HG02763 (cell line): ENCODE measurements around the gene SDK2.

Experiments used
- ATAC-seq: cut with Tn5 transposase; IDR thresholded peaks from one replicate; pipeline ENCODE4 v1.9.1; 2021; ENCODE audit warnings: mild to moderate bottlenecking, moderate library complexity; ENCODE audit not compliant: unreplicated experiment

SDK2 gene

DNA sequence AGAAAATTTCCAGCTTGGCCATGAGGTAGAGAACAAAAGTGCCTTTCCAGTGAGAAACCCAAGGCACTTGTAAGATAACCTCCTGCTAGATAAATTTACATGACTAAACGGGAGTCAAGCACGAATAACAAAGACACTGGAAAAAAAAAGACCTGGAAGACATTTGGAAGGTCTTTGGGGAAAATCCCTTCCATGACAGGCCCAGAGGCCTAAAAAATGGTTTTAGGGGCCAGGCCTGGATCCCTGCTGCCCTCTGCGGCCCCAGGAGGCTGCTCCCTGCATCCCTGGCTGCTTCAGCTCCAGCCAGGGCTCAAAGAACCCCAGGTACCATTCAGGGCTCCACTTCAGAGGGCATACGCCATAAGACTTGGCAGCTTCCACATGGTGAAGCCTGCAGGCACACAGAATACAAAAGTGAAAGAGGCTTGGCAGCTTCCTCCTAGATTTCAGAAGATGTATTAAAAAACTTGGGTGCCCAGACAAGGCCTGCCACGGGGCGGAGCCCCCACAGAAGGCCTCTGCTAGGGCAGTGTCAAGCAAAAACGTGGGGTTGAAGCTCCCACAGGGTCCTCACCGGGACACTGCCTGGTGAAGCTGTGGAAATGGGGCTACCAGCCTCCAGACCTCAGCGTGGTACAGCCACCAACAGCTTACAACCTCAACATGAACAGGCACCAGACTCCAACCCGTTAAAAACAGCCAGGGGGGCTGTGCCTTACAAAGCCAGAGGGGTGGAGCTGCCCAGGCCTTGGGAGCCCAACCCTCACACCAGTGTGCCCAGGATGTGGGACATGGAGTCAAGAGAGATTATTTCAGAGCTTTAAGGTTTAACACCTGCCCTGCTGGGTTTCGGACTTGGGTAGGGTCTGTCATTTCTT lies 77.1 kb downstream of the SDK2 start:
- ATAC-seq, result no peak

DNA sequence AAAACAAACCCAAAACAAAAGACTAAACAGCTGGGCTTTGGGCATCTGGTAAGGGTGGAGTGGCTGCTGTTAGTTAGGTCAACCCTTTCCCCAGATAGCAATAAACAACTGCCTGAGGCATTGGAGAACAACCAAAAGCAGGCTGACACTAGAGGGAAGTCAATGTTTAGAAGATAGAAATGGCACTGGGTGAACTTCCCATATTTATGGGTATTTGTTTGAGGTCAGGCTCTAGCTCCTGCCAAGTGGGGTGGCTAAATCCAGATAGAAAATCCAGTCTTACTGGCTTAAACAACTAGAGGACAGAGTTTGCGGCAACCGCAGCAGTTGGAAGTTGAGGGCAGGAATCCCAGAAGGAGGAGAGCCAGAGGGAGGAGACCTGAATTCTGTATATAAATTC lies 79.4 kb downstream of the SDK2 start:
- ATAC-seq, result no peak

DNA sequence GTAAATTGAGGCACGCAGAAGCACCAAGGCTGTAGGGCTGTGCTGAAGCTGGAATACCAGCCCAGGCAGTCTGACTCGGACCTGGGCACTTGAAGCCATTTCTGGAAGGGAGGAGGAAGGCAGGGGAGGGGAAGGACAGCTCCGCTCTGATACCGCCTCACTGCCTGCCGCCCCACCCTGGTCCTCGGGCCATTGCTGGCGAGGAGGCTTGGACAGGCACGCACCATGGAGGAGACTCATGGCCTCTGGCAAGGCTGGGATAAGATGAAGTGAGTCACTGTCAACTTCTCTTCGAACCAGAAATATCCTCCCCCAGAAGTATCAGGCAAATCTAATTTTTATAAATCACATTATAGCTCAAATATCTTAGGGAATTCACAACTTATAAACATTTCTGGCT lies 81.3 kb downstream of the SDK2 start:
- ATAC-seq, result no peak

DNA sequence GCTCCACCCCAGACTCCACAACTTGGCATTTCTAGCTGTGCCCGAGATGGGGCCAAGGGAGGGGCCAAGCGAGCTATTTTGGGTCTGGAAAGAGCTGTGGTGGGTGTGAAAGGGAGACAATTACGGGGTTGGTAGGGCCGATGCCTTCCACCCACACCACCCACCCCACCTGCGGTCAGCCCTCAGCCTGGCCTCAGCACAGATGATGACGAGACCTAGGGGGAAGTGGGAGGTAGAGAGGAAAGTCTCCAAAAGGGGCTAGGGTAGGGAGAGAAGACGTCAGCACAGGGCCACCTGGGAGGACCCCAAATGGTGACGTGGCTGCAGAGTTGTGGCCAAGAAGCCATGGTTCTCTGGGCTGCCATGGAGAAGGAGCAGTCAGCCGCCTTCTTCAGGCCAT lies 83.1 kb downstream of the SDK2 start:
- ATAC-seq, result no peak

DNA sequence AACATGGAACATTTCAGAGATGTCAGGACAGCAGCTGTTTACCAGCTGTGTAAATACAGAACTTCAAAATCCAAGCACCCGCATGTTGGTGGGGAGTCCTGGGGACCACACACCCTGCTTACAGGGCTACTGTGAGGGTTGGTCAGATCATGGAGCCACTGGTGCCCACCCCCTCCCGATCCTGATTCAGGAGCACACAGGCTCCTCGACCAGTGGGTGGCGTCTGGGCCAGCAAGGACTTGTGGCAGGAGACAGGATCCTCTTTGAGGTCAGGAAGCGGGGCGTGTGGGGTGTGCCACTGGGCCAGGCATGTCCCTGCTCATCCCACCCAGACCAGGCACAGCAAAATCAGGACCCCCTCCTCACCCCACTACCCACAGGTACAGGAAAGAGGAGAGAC lies 83.6 kb downstream of the SDK2 start:
- no peak for ATAC-seq

DNA sequence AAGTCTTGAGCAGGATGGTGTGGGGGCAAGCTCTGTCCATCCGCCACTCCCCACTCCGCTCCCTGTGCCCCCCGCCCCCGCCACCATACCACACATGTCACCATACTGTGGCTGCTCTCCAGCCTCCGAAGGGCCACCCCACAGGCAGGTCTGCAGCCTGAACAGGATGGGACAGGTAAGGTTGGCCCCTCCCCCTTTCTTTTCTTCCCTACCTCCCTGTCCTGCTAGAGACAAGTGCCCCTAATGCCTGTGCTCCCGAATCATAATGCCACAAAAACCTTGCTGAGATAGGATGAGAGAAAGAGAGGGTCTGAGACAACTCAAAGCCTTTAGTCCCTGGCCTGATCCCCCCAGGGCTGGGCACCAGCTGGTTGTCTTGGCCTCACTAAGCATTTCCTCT lies 84.7 kb downstream of the SDK2 start:
- ATAC-seq, result no peak

DNA sequence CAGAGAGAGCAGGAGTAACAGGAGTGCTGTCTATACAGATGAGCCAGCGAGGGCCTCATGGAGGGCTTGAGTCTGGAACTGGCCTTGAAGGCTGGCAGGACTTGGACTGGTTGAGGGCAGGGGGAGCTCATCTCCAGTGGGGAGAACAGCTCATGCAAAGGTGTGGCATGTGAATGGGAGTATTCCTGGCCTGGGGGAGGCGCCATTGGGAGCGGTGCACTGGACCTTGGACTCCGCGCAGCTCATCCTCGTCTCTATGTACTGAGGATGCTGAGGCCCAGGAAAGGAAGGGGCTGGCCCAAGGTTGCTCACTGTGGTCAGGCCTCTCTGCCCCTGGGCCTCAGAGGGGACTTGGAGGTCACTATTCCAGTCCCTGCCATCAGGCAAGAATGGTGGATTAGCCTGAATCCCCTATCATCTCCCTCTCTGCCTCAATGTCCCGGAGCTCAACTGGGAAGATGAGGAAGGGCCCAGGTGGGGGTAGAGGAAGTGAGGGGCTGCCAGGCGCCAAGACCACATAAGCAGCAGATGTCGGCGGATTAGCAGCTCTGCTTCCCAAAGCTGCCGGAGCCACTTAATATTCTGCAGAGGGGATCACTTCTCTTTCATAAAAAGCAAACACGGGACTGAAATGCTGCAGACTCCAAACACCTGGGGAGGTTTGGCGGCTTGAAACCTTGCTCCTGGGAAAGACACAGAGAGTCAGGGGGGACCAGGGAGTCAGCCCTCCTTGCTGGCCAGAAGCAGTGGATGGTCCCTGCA lies 88.9 kb downstream of the SDK2 start:
- no peak for ATAC-seq

DNA sequence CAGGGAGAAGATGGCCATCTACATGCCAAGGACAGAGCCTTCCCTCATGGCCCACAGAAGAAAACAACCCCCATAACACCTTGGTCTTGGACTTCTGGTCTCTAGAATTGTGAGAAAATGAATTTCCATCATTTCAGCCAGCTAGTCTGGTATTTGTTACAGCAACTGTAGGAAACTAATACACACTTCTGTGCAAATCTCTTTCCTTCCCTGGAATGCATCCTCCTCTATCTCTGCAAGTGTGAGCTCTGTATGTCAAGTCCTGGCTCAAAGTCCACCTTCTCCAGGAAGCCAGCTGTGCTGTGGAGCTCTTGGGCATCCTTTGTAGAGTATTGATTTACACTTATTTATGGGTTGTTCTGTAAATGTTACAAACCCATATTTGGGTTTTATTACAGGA lies 89.7 kb downstream of the SDK2 start:
- ATAC-seq, result no peak

DNA sequence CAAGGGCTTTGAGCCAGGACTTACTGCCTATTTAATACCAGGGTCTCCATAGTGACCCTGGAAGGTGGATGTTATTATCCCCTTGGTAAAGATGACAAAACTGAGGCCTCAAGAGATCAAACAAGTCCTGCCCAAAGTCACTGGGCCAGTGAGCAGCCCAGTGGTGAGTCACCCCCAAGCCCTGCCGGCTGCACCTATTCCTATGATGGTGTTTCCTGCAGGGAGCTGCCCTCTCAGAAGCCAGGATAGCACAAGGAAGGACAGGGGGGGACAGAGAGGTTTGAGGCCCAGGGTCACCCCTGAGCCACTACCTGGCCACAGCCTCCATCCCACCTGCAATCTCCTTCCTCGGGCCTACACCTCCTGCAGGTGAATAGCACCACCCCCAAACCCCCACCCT lies 90.9 kb downstream of the SDK2 start:
- no peak for ATAC-seq

DNA sequence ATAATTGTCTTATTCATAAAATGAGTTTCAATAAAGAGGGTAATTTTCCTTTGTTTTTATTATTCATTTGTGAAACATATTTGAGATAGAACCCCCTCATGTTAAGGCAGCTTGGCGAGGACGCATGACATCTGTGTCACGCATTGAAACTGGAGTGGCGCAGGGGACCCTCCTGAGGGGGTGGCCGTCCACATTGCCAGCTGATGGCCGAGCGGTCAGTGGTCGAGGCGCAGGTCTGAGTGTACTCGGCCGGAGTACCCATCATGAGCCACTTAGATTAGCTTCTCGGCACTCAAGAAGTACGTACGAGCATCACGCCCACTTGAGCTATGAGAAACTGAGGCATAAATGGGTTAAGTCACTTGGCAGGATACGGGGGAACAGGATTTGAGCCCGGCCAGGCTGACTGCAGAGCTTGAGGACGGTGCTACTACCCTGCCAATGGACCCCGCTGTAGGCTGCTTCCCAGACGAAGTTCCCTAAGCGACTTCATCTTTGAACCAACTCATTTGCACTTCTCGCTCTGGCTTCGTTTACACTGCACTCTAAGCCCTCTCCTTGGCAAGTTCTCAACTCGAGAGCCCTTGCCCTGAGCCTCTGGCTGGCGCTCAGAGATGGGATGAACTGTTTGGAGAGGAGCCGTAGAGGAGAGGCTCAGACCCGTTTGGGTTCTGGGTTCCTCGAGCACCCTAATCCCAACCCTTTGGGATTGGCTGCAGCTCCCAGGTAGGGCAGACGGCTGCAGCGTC lies 91.8 kb downstream of the SDK2 start:
- ATAC-seq, result no peak

DNA sequence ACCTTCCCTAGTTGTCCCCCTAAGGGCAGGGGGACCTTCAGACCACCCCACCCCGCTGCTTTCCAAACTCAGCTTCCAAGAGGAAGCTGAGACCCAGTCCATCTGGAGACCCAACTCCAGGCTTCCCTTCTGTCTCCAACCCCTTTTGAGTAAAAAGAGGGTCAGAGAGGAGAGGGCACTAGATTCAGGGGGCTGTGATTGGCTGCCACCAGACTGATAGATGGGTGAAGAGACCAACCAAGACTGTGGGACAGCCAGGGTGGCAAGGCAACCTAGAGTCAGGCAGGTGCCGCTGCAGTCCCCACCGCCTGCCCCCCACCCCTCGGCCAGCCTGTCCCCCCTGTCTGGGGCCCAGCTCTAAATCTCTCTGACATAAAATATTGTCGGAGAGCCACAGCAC lies 92.5 kb downstream of the SDK2 start:
- ATAC-seq, result no peak

DNA sequence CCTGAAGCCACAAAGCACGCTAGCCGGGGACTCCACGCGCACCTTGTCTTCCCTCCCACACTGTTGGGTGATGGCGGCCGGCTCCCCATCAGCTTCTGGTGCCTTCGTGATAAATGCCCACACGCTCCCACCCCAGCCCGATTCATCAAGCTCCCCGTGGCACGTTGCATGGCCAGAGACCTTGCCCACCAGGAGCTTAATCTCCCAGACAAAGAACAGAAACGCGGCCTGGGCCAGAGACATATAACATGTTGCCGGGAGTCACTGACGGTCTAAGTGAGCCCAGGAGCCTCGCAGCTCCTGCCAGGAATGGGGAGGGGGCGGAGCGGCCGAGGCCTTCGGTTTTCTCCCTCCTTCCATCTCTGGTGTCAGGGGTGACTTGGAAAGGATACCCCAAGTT lies 93.1 kb downstream of the SDK2 start:
- no peak for ATAC-seq

DNA sequence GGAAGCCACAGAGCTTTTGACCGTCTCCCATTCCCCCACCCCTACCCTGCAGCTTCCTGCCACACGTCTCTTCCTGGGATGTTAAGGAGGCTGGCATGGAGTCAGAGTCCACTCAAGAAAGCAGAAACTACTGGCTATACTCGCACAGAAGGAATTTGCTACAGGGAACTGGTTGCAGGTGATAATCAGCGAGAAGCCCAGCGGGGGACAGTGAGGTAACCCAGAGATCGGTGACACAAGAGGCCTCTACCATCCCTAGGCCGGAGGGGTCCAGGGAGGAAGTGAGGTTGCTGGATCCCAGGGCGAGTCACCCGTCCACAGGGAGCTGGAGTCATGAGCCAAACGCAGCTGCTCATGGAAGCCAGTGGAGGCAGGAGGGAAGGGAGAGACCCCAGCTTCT lies 93.7 kb downstream of the SDK2 start:
- no peak for ATAC-seq

DNA sequence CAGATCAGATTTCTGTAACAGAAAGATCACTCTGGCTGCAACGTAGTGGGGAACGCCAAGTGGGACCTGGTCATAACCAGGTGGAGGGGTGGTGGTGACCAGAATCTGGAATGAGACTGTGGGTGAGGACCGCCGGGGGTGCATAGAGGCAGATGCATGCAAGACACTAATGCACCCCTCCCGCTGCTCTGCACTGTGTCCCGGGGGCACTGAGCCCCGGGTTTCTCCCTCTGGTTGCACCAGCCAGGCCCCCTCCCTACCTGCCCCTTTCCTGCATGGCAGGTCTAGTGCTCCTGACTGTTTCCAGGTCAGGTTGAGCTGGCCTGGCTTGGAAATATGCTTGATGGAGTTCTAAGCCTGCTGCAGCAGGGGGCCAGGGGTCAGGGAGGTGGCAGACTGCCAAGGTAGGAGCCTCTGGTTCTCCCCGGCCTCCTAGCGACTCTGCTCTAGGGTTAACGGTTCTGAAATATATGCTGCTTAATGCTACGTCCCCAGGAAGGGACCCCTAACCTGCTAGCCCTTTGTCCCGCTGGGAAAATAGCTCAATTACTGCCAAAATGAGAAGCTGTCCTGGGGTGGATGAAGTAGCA lies 94.3 kb downstream of the SDK2 start:
- no peak for ATAC-seq

DNA sequence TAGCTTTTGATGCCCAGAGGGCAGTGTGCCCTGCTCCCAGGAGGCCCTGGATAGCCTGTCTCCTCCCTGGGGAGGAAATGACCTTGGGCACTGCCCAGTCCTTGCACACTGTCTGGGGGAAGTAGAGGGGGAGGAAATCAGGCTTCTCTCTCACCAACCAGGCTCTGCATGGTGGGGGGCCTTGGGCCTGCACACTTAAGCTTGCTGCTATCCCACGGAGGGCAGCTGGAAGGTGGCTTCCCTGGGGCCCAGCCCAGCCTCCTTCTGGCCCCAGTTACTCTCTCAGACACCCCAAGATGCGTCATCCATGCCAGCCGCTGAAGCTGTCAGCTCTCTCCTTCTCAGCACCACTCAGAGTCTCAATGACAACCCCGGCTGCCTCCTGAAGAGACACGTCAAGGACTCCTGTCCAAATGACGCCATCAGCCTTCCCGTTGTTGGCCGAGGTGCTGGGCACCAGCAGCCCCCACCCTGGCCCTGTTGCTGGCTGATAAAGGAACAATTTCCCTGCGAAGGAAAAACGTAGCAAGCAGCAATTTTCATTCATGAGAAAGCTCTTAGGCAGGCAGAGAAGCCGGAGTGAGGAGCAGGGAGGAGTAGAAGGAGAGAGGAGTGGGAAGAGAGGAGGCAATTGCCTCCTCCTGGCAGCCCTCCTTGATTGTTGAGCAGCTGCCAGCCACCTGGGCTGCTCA lies 95.5 kb downstream of the SDK2 start:
- ATAC-seq, result no peak

DNA sequence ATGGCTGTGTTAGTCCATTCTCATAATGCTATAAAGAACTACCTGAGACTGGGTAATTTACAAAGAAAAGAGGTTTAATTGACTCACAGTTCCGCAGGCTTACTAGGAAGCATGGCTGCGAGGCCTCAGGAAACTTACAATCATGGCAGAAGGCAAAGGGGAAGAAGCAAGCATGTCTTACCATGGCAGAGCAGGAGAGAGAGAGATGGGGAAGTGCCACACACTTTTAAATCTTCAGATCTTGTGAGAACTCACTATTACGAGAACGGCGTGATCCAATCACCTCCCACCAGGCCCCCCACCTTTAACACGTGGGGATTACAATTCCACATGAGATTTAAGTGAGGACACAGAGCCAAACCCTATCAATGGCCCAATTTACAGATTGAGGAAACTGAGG lies 96.5 kb downstream of the SDK2 start:
- no peak for ATAC-seq

DNA sequence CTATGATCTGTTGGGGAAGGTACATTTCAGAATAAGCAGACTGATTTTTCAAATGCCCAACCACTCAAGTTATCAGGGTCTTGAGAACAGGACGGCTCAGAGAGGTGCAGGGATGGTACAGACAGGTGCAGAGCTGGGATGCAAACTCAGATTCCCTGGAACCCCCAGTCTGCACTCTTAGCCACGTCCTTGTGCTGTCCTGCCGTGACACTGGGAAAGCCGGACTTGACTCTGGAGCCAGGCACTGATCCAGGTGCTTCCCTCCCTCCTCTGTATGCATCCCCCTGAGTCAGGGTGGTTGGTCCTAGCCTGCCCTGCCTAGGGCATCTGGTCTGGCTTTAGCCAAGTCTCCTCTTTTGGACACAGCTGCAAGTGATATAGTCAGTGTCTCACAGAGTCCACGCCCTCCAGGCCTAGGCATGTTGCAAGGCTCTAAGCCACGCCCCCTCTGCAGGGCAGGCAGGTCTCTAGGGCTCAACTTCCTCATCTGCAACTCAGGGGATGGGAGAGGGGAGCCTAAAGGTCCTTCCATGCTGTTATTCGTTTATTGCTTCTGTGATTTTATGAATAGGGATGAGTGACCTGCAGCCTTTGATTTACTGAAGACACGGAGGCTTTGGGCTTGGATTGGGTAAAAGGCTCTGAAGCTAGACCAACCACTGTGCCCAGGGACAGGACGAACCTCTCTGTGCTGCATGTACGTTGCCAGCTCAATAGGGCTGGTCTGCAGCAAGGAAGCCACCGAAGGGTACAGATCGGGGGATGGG lies 97.3 kb downstream of the SDK2 start:
- ATAC-seq, result no peak

DNA sequence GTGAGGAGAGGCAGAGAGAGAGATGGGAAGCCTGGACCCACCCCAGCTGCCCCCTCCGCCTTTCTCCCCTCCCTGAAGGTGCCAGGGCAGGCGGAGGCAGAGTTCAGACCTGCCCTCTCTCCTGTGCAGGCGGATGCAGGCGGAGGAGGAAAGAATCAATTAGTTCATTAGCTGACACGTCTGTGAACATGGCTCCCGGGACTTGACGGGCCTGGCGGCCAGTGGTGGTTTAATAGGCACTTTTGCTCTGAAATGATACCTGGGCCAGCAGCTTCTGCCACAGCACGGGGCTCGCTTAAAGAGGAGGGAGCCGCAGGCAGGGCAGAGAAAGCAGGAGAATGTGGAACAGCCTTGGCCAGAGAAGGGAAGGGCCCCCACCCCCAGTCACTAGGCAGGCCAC lies 98.1 kb downstream of the SDK2 start:
- ATAC-seq, result no peak

DNA sequence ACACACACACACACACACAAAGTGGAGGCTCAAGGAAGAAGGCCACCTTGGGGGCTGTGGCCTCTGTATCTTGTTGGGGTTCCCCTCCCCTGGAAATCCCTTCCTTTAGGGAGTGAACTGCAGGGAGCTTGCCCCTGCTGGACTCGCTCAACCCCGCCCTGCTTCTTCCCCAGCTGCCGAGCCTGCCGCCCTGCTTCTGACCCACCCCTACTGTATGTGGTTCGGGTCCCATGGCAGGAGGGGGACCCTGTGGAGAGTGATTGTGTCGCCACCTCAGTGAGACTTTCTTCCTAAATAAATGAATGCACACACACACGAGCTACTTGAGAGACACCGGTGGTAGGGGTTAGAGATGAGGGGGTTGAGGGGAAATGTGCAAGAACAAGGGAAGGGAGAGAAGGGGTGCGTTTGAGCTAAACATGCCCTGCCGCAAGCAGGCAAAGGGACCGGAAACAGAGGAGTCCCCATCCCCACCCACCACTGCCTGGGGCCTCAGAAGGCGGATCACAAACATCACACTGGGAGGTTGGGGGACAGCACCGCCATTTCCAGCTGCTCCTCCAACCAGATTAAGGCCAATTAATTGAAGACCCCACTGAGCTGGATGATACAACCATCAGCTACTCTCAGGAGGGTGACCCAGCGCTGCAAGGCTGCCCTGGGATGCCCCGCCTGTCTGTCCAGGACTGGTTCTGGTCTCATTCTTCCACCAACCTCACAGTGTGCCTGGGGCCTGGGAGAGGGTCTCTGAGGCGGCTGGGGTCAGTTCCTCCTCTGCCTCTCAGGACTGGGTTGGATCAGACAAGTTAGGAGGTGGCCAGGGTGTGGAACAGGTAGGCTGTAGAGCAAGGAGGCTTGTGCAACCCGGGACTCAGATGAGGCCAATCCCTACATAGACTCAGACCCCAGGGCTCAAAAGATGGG lies 98.9 kb downstream of the SDK2 start:
- no peak for ATAC-seq
